ENCODE results near the gene KMT2B.

Gene KMT2B

GRCh38 chr19:35777086-35777841 lies 59.5 kb downstream of the KMT2B start:
- no peak for DNase-seq (ENCODE audit: low spot score)
- no peak for FAIRE-seq

GRCh38 chr19:35777961-35778360 lies 60.2 kb downstream of the KMT2B start:
- no peak for FAIRE-seq
- DNase-seq (ENCODE audit: low spot score) = no peak

- DNase-seq (ENCODE audit: low spot score) (no peak), FAIRE-seq (no peak)
Measured at GRCh38 chr19:35779033-35779432, 61.2 kb downstream of the KMT2B start.

- DNase-seq (ENCODE audit: low spot score) = no peak
- FAIRE-seq = no peak
Measured at GRCh38 chr19:35780058-35780457, 62.3 kb downstream of the KMT2B start.

GRCh38 chr19:35780717-35781116 lies 62.9 kb downstream of the KMT2B start:
- no peak for FAIRE-seq

GRCh38 chr19:35781650-35782049 lies 63.8 kb downstream of the KMT2B start:
- DNase-seq (ENCODE audit: low spot score) = no peak
- FAIRE-seq = no peak

More at GRCh38 chr19:35780717-35781116, 62.9 kb downstream of the KMT2B start:
- no peak for DNase-seq (ENCODE audit: low spot score)

- no peak for FAIRE-seq
- no peak for DNase-seq (ENCODE audit: low spot score)
Measured at GRCh38 chr19:35782589-35782988, 64.8 kb downstream of the KMT2B start.

- FAIRE-seq = no peak
- no peak for DNase-seq (ENCODE audit: low spot score)
Measured at GRCh38 chr19:35783469-35784434, 65.9 kb downstream of the KMT2B start.

GRCh38 chr19:35784503-35785338 lies 66.9 kb downstream of the KMT2B start:
- FAIRE-seq (no peak), DNase-seq (ENCODE audit: low spot score) (no peak)

GRCh38 chr19:35785339-35785627 lies 67.5 kb downstream of the KMT2B start:
- DNase-seq (ENCODE audit: low spot score) = no peak
- no peak for FAIRE-seq

- FAIRE-seq = no peak
- DNase-seq (ENCODE audit: low spot score) = no peak
Measured at GRCh38 chr19:35786299-35787160, 68.7 kb downstream of the KMT2B start.

GRCh38 chr19:35787227-35787799 lies 69.5 kb downstream of the KMT2B start:
- FAIRE-seq (no peak), DNase-seq (ENCODE audit: low spot score) (no peak)
